ENCODE data around the gene USP32.
"Not testable (repeated sequence)": the region's sequence is repeated elsewhere in the genome, so short reads cannot be mapped to it uniquely, and the experiment has no call there.

DNA sequence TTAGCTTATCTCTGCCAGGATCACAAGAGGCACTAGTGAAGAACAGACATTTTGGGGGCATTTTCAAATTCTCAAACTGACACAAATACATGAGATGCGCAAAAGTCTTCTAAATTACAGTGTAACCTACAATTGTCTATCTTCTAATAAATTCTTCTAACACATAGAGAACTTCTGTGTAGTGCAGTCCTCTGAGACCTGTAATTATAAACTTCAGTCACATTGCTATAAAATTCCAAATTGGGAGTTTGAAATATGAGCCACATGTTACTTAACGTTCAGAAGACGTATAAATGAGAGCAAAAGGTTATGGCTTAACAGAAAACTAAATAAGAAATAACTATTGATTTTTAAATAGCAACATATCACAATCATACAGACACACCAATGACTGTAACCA is 12.5 kb downstream of the USP32 start:
- TF ChIP-seq SUZ12 (IDR thresholded peaks at IDR 0.05; ENCODE audit: extremely low read depth, insufficient read depth, insufficient read length); YY1 (IDR thresholded peaks at IDR 0.05; ENCODE audit: insufficient read depth, insufficient read length): not testable (repeated sequence)
